Measurements from ENCODE around the gene NME7.
"Not testable (repeated sequence)": the region's sequence is repeated elsewhere in the genome, so short reads cannot be mapped to it uniquely, and the experiment has no call there.

The NME7 gene

GRCh38 chr1:169212088-169212487 is 155.5 kb downstream of the NME7 start:
- no peak for DNase-seq

GRCh38 chr1:169207797-169208520 is 159.6 kb downstream of the NME7 start:
- DNase-seq, result no peak

GRCh38 chr1:169204157-169204556 is 163.4 kb downstream of the NME7 start:
- DNase-seq, result no peak

GRCh38 chr1:169202791-169203665 is 164.6 kb downstream of the NME7 start:
- no peak for DNase-seq

GRCh38 chr1:169201084-169201619 is 166.4 kb downstream of the NME7 start:
- DNase-seq, result peak; percentile 1

- DNase-seq, result no peak
These were observed 167.3 kb downstream of the NME7 start for GRCh38 chr1:169200319-169200718.

- DNase-seq, result no peak
These were observed 171.0 kb downstream of the NME7 start for GRCh38 chr1:169196581-169196980.

GRCh38 chr1:169196161-169196560 is 171.4 kb downstream of the NME7 start:
- DNase-seq, result no peak

GRCh38 chr1:169193191-169193850 is 174.3 kb downstream of the NME7 start:
- no peak for DNase-seq

- DNase-seq, result no peak
These were observed 181.5 kb downstream of the NME7 start for GRCh38 chr1:169186106-169186505.

- DNase-seq, result no peak
These were observed 182.8 kb downstream of the NME7 start for GRCh38 chr1:169184812-169185211.

- DNase-seq, result no peak
These were observed 187.4 kb downstream of the NME7 start for GRCh38 chr1:169180174-169180573.

- not testable (repeated sequence) for DNase-seq
These were observed 188.2 kb downstream of the NME7 start for GRCh38 chr1:169179431-169179830.

GRCh38 chr1:169175461-169175860 is 192.1 kb downstream of the NME7 start:
- DNase-seq, result no peak

GRCh38 chr1:169163059-169163458 is 204.5 kb downstream of the NME7 start:
- no peak for DNase-seq

- DNase-seq, result no peak
These were observed 206.0 kb downstream of the NME7 start for GRCh38 chr1:169161496-169162194.

GRCh38 chr1:169160845-169161495 is 206.6 kb downstream of the NME7 start:
- DNase-seq, result no peak

GRCh38 chr1:169156580-169156979 is 211.0 kb downstream of the NME7 start:
- no peak for DNase-seq

- DNase-seq, result no peak
These were observed 211.9 kb downstream of the NME7 start for GRCh38 chr1:169155675-169156074.

GRCh38 chr1:169151338-169151837 is 216.2 kb downstream of the NME7 start:
- no peak for DNase-seq

GRCh38 chr1:169150641-169151337 is 216.8 kb downstream of the NME7 start:
- DNase-seq, result no peak

Data from amniotic stem cell (primary cell).